DOHH2 (cell line): ENCODE results near the gene AQP6.

Source experiments
- H3F3A ChIP-seq: fragments of 200-600 bp; sonication (generic), shearing (Covaris generic); 2 replicates; pipeline ENCODE4 v1.6.0; 2016; ENCODE audit warnings: antibody characterized with exemption, mild to moderate bottlenecking; ENCODE audit not compliant: control insufficient read depth, insufficient read depth
- H3K27ac ChIP-seq: fragments of 200-600 bp; sonication (generic); 2 replicates; pipeline ENCODE4 v1.5.1; 2014; ENCODE audit warnings: low read depth, mild to moderate bottlenecking, low read length, moderate library complexity
- H3K27me3 ChIP-seq: fragments of 200-600 bp; sonication (generic); 2 replicates; pipeline ENCODE4 v1.6.1; 2014; ENCODE audit warnings: mild to moderate bottlenecking, low read length, mixed read lengths; ENCODE audit not compliant: control insufficient read depth
- H3K36me3 ChIP-seq: fragments of 200-600 bp; sonication (generic); 2 replicates; pipeline ENCODE4 v1.6.1; 2014; ENCODE audit warnings: mild to moderate bottlenecking, low read length, moderate library complexity, mixed read lengths; ENCODE audit not compliant: control insufficient read depth
- H3K4me1 ChIP-seq: fragments of 200-600 bp; sonication (generic); 2 replicates; pipeline ENCODE4 v1.6.1; 2014; ENCODE audit warnings: mild to moderate bottlenecking, low read length, mixed read lengths; ENCODE audit not compliant: control insufficient read depth
- H3K4me2 ChIP-seq: fragments of 200-600 bp; sonication (generic); 2 replicates; pipeline ENCODE4 v1.6.0; 2014; ENCODE audit warnings: mild to moderate bottlenecking, low read length, moderate library complexity
- H3K4me3 ChIP-seq: fragments of 200-600 bp; sonication (generic); 2 replicates; pipeline ENCODE4 v1.5.1; 2014; ENCODE audit warnings: mild to moderate bottlenecking, low read length, mixed read lengths
- H3K79me2 ChIP-seq: fragments of 200-600 bp; sonication (generic); 2 replicates; pipeline ENCODE4 v1.6.1; 2014; ENCODE audit warnings: mild to moderate bottlenecking, low read length, mixed read lengths; ENCODE audit not compliant: control insufficient read depth
- H3K9me2 ChIP-seq: fragments of 200-600 bp; sonication (generic); replicated peaks from 2 replicates; pipeline ENCODE4 v1.6.1; 2014; ENCODE audit warnings: mild to moderate bottlenecking, low read length, mixed read lengths; ENCODE audit not compliant: control insufficient read depth
- H3K9me3 ChIP-seq: fragments of 200-600 bp; sonication (generic); 2 replicates; pipeline ENCODE4 v1.6.1; 2014; ENCODE audit warnings: antibody characterized with exemption, low read length, mixed read lengths; ENCODE audit not compliant: control insufficient read depth, insufficient read depth
- H4K20me1 ChIP-seq: fragments of 200-600 bp; sonication (generic); 2 replicates; pipeline ENCODE4 v1.6.0; 2014; ENCODE audit warnings: low read depth, mild to moderate bottlenecking, antibody characterized with exemption, low read length, moderate library complexity; ENCODE audit not compliant: control insufficient read depth, insufficient read depth
- CTCF ChIP-seq: fragments of 200-600 bp; sonication (generic); IDR thresholded peaks from one replicate; pipeline ENCODE4 v1.5.1; 2014; ENCODE audit warnings: antibody characterized with exemption, mild to moderate bottlenecking, low read depth, low read length; ENCODE audit not compliant: poor library complexity, severe bottlenecking
- EZH2phosphoT487 ChIP-seq: fragments of 200-600 bp; sonication (generic); IDR thresholded peaks from 2 replicates; pipeline ENCODE4 v1.6.1; 2017; ENCODE audit warnings: borderline replicate concordance, mild to moderate bottlenecking, antibody characterized with exemption, low read length, moderate library complexity, mixed read lengths

The AQP6 gene

GRCh38 chr12:50019524-50019923 lies 46.8 kb downstream of the AQP6 start:
- Histone ChIP-seq H3K4me3 (no peak overlapping the region), H3K79me2 (peaks cover 95% of the 10 kb centered on the region), H3K27me3 (no peaks in the 10 kb centered on the region), H3K9me3 (no peaks in the 10 kb centered on the region), H4K20me1 (peaks cover 16% of the 10 kb centered on the region; the same call in 1 of the 2 replicates), H3K9me2 (no peaks in the 10 kb centered on the region), H3K27ac (no peak overlapping the region), H3F3A (no peaks in the 10 kb centered on the region; the same call in 1 of the 2 replicates), H3K4me1 (peaks cover 34% of the 10 kb centered on the region), H3K4me2 (no peak overlapping the region), H3K36me3 (peaks cover 67% of the 10 kb centered on the region)
- no peak for TF ChIP-seq EZH2phosphoT487
- no peak for TF ChIP-seq CTCF

GRCh38 chr12:50021031-50021430 lies 48.3 kb downstream of the AQP6 start:
- no peaks in the 10 kb centered on the region; the same call in 1 of the 2 replicates for H3F3A ChIP-seq
- no peaks in the 10 kb centered on the region for H3K27me3 ChIP-seq
- H4K20me1 ChIP-seq: peaks cover 16% of the 10 kb centered on the region; the same call in 1 of the 2 replicates
- no peak overlapping the region for H3K27ac ChIP-seq
- no peak overlapping the region for H3K4me3 ChIP-seq
- H3K4me1 ChIP-seq: peaks cover 39% of the 10 kb centered on the region
- TF ChIP-seq CTCF: no peak
- TF ChIP-seq EZH2phosphoT487: no peak
- H3K4me2 ChIP-seq: 0 out of 2 replicates have a peak overlapping the region, but pooled peaks have one; percentile 0
- H3K9me3 ChIP-seq: no peaks in the 10 kb centered on the region
- H3K9me2 ChIP-seq: no peaks in the 10 kb centered on the region
- H3K36me3 ChIP-seq: peaks cover 67% of the 10 kb centered on the region
- peaks cover 92% of the 10 kb centered on the region for H3K79me2 ChIP-seq

GRCh38 chr12:50022903-50023302 lies 50.2 kb downstream of the AQP6 start:
- H4K20me1 ChIP-seq: peaks cover 16% of the 10 kb centered on the region; the same call in 1 of the 2 replicates
- H3K27ac ChIP-seq: no peak overlapping the region
- no peaks in the 10 kb centered on the region for H3K9me3 ChIP-seq
- peaks cover 53% of the 10 kb centered on the region for H3K36me3 ChIP-seq
- H3K79me2 ChIP-seq: peaks cover 74% of the 10 kb centered on the region
- no peaks in the 10 kb centered on the region for H3K9me2 ChIP-seq
- H3F3A ChIP-seq: no peaks in the 10 kb centered on the region; the same call in 1 of the 2 replicates
- H3K4me1 ChIP-seq: peaks cover 42% of the 10 kb centered on the region
- H3K4me3 ChIP-seq: peak overlapping the region; percentile 95
- H3K4me2 ChIP-seq: peak overlapping the region; percentile 81
- H3K27me3 ChIP-seq: no peaks in the 10 kb centered on the region
- no peak for TF ChIP-seq CTCF
- TF ChIP-seq EZH2phosphoT487: no peak
